Liver (tissue), 3 donors: ENCODE data around the gene CSNK2B.

Experiments used
- EGR1 ChIP-seq, 2 donors: IDR thresholded peaks; 2 replicates each; pipeline ENCODE4 v1.6.1; 2016 to 2018; ENCODE audit warnings: antibody characterized with exemption in 2 of 2, low read depth in 2 of 2
- MAX ChIP-seq: IDR thresholded peaks from 2 replicates; pipeline ENCODE4 v1.6.1; 2016; ENCODE audit warnings: antibody characterized with exemption
- RAD21 ChIP-seq, 2 donors: IDR thresholded peaks; 2 replicates each; pipeline ENCODE4 v1.6.1; 2016; ENCODE audit warnings: antibody characterized with exemption in 2 of 2, mild to moderate bottlenecking in 2 of 2
- REST ChIP-seq: IDR thresholded peaks from 2 replicates; pipeline ENCODE4 v1.6.1; 2016; ENCODE audit warnings: antibody characterized with exemption, mild to moderate bottlenecking
- TAF1 ChIP-seq: conservative IDR thresholded peaks from 2 replicates; pipeline ENCODE4 v1.6.1; 2016; ENCODE audit warnings: antibody characterized with exemption, mild to moderate bottlenecking
- TF ChIP-seq, protein P1 (sequence below): fragments of 150-350 bp; IDR thresholded peaks from 2 replicates; pipeline ENCODE4 v1.5.1; 2017; ENCODE audit warnings: improper control_type of control experiment, low read depth, low read length; ENCODE audit not compliant: missing input control
- TF ChIP-seq, protein P2 (sequence below): IDR thresholded peaks from 2 replicates; pipeline ENCODE4 v1.6.1; 2016; ENCODE audit warnings: antibody characterized with exemption
- donor health status: healthy.
- donor health status: healthy.

- TF ChIP-seq, protein P1, sequence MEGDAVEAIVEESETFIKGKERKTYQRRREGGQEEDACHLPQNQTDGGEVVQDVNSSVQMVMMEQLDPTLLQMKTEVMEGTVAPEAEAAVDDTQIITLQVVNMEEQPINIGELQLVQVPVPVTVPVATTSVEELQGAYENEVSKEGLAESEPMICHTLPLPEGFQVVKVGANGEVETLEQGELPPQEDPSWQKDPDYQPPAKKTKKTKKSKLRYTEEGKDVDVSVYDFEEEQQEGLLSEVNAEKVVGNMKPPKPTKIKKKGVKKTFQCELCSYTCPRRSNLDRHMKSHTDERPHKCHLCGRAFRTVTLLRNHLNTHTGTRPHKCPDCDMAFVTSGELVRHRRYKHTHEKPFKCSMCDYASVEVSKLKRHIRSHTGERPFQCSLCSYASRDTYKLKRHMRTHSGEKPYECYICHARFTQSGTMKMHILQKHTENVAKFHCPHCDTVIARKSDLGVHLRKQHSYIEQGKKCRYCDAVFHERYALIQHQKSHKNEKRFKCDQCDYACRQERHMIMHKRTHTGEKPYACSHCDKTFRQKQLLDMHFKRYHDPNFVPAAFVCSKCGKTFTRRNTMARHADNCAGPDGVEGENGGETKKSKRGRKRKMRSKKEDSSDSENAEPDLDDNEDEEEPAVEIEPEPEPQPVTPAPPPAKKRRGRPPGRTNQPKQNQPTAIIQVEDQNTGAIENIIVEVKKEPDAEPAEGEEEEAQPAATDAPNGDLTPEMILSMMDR: no peak
- TF ChIP-seq RAD21 (IDR thresholded peaks at IDR 0.05): no peak
- TF ChIP-seq EGR1 (IDR thresholded peaks at IDR 0.05; ENCODE audit: low read depth in 2 of 2): no peak
- no peak for TF ChIP-seq REST
- TF ChIP-seq TAF1: no peak
- TF ChIP-seq, protein P2, sequence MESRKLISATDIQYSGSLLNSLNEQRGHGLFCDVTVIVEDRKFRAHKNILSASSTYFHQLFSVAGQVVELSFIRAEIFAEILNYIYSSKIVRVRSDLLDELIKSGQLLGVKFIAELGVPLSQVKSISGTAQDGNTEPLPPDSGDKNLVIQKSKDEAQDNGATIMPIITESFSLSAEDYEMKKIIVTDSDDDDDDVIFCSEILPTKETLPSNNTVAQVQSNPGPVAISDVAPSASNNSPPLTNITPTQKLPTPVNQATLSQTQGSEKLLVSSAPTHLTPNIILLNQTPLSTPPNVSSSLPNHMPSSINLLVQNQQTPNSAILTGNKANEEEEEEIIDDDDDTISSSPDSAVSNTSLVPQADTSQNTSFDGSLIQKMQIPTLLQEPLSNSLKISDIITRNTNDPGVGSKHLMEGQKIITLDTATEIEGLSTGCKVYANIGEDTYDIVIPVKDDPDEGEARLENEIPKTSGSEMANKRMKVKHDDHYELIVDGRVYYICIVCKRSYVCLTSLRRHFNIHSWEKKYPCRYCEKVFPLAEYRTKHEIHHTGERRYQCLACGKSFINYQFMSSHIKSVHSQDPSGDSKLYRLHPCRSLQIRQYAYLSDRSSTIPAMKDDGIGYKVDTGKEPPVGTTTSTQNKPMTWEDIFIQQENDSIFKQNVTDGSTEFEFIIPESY: no peak
- no peak for TF ChIP-seq MAX
Measured at GRCh38 chr6:31634969-31635575, 30.8 kb upstream of the CSNK2B start.
